ENCODE data around the gene LGALS14. TPM values are rescaled to one million over a fixed set of nuclear protein-coding genes. Genes with fewer than 3 reads are reported as not detected.
A peak's percentile ranks its signal among the peaks of the same experiment; 100 is the strongest.
"Not testable (repeated sequence)": the region's sequence is repeated elsewhere in the genome, so short reads cannot be mapped to it uniquely, and the experiment has no call there.

Gene LGALS14
- total RNA-seq: not detected in 2 replicates

DNA sequence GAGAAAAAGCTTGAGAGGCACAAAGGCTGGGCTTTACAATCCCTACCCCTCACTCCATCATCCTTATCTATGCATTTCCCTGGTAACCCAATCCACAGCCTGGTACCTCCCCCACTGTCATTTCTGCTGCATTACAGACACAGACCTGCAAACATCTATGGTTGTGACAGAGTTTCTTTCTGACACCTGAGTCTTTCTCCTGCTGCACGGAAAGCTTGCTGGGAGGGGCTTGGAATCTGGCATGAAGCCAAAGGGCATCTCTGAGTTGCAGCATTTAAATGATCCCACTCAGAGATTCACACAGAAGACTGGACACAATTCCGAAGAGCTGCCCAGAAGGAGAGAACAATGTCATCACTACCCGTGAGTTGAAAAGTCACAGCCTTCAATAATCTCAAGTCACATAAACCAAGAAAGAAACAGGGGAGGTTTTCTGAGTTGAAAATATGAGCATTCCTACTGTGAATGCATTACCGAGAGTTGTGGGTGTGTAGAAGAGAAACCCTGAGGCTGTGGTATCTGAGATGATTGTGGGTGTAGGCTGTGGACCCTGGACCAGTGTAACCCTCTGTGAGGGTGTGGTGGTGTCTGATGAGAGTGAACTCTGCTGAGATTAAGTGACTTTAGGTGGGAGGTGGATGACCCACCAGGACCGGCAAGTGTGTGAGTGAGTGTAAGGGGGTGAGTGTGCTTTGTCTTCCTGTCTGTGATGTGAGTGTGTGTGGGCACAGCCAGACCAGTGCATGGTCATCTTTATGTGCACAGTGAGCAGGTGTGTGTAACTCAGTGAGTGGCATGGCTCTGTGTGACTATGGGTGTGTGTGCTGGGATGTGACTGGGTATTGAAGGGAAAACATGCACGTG is at the start of gene LGALS14:
LGALS14 (plus strand) TSS at position 301 of the 864 bp plus-strand sequence; CDS start at position 349, 48 bp downstream.
- Mint-ChIP-seq H3K27me3 (no peaks in the 10 kb centered on the region), H3K4me1 (peaks cover 24% of the 10 kb centered on the region), H3K4me3 (peak within 1 kb of the TSS; percentile 26), H3K36me3 (ENCODE audit: low read depth) (peaks cover 8% of the 10 kb centered on the region), H3K9me3 (peaks cover 15% of the 10 kb centered on the region), H3K27ac (peak within 1 kb of the TSS; percentile 87)
- intact Hi-C loops (cut with micrococcal nuclease): loop anchor here (1.0 kb wide), 1 partner anchor 25 kb away; no protein-coding TSS in a partner anchor
- DNase-seq: no peak

DNA sequence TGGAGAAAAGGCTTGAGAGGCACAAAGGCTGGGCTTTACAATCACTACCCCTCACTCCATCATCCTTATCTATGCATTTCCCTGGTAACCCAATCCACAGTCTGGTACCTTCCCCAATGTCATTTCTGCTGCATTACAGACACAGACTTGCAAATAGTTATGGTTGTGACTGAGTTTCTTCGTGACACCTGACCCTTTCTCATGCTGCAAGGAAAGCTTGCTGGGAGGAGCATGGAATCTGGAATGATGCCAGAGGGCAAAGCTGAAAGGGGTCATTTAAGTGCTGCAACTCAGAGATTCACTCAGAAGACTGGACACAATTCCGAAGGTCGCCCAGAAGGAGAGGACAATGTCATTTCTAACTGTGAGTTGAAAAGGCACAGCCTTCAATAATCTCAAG is 48.7 kb upstream of the LGALS14 start, which contains the start of gene LGALS16:
LGALS16 (plus strand) TSS at position 301 of the 400 bp plus-strand sequence; CDS start at position 350, 49 bp downstream.
- no peak within 1 kb of the TSS for H3K27ac Mint-ChIP-seq
- no peak within 1 kb of the TSS for H3K4me3 Mint-ChIP-seq
- H3K9me3 Mint-ChIP-seq: no peaks in the 10 kb centered on the region
- intact Hi-C loops (cut with micrococcal nuclease): no loop called here
- peaks cover 43% of the 10 kb centered on the region for H3K27me3 Mint-ChIP-seq
- no peaks in the 10 kb centered on the region for H3K4me1 Mint-ChIP-seq
- no peaks in the 10 kb centered on the region for H3K36me3 Mint-ChIP-seq (ENCODE audit: low read depth)
- no peak for DNase-seq

- H3K27me3 Mint-ChIP-seq: peaks cover 14% of the 10 kb centered on the region
- H3K36me3 Mint-ChIP-seq (ENCODE audit: low read depth): no peaks in the 10 kb centered on the region
- H3K4me3 Mint-ChIP-seq: no peak overlapping the region
- intact Hi-C loops (cut with micrococcal nuclease): no loop called here
- H3K4me1 Mint-ChIP-seq: no peaks in the 10 kb centered on the region
- H3K9me3 Mint-ChIP-seq: peaks cover under 1% of the 10 kb centered on the region
- no peak for DNase-seq
- no peak overlapping the region for H3K27ac Mint-ChIP-seq
Observed at GRCh38 chr19:39659791-39660190, 44.5 kb upstream of the LGALS14 start.

DNA sequence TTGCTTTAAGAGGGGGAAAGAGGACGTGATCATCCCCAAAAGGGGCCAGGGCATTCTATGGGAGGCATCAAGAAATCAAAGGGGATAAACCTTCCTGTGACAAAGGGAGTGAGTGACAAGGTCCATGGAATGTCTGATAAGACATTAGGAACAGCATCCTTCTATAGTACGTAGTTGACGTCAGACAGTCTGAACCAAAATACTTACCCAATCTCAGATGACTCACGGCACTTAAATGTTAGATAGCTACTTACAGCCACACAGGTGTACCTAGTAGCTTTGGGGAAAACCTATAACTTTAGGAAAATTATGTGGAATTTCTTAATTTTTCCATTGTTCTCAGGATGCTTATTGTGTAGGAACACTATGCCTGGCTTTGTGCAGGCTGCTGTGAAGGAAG is 43.6 kb upstream of the LGALS14 start:
- Mint-ChIP-seq H3K36me3 (ENCODE audit: low read depth) (no peaks in the 10 kb centered on the region), H3K4me3 (no peak overlapping the region), H3K9me3 (peaks cover 9% of the 10 kb centered on the region), H3K4me1 (no peaks in the 10 kb centered on the region), H3K27ac (no peak overlapping the region), H3K27me3 (peaks cover 10% of the 10 kb centered on the region)
- intact Hi-C loops (cut with micrococcal nuclease): no loop called here
- DNase-seq: no peak

GRCh38 chr19:39661565-39661964 is 42.7 kb upstream of the LGALS14 start:
- Mint-ChIP-seq H3K4me3 (no peak overlapping the region), H3K36me3 (ENCODE audit: low read depth) (no peaks in the 10 kb centered on the region), H3K27ac (no peak overlapping the region), H3K27me3 (peaks cover 4% of the 10 kb centered on the region), H3K9me3 (peaks cover 11% of the 10 kb centered on the region), H3K4me1 (no peaks in the 10 kb centered on the region)
- no peak for DNase-seq
- intact Hi-C loops (cut with micrococcal nuclease): no loop called here

- intact Hi-C loops (cut with micrococcal nuclease); H3K9me3 Mint-ChIP-seq; H3K36me3 Mint-ChIP-seq (ENCODE audit: low read depth); H3K27ac Mint-ChIP-seq; DNase-seq; H3K4me3 Mint-ChIP-seq: not testable (repeated sequence)
- H3K4me1 Mint-ChIP-seq: peaks cover 13% of the 10 kb centered on the region
- peaks cover 14% of the 10 kb centered on the region for H3K27me3 Mint-ChIP-seq
Observed at GRCh38 chr19:39669860-39670259, 34.4 kb upstream of the LGALS14 start.

GRCh38 chr19:39670998-39671397 is 33.3 kb upstream of the LGALS14 start:
- Mint-ChIP-seq H3K4me1 (peaks cover 21% of the 10 kb centered on the region), H3K27me3 (peaks cover 14% of the 10 kb centered on the region), H3K9me3 (no peaks in the 10 kb centered on the region), H3K4me3 (no peak overlapping the region), H3K36me3 (ENCODE audit: low read depth) (no peaks in the 10 kb centered on the region), H3K27ac (no peak overlapping the region)
- DNase-seq: no peak
- intact Hi-C loops (cut with micrococcal nuclease): no loop called here

DNA sequence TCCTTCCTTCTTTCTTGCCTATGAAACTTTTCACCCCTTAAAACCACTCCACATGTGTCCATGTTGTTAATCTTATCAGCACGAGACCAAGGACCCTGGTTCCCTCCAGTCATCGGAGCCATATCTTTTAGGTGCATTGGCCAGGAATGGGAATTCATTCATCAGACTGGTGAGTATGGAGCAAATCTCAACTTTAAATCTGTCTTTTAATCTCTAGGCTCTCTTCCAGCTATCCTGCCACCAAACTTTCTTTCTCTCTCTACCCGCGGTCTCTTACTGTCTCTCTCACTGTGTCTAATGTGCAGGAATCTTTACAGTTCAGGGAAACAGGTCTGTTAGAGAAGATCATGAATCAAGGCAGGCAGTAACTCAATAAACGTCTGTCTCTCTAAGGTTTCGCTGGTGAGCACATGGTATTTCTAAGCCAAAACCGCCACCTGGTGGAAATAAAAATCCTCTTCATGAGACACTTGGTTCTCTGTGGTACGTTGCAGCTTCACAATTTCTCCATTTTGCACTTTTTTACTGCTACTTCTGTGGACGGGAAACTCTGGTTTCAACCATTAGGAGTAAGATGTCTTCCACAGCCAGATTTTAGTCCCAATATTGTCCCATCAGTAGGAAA is 32.4 kb upstream of the LGALS14 start:
- Mint-ChIP-seq H3K4me3 (no peak overlapping the region), H3K4me1 (peaks cover 25% of the 10 kb centered on the region), H3K27ac (no peak overlapping the region), H3K9me3 (no peaks in the 10 kb centered on the region), H3K27me3 (peaks cover 14% of the 10 kb centered on the region), H3K36me3 (ENCODE audit: low read depth) (no peaks in the 10 kb centered on the region)
- peak; percentile 88 for DNase-seq
- intact Hi-C loops (cut with micrococcal nuclease): loop anchor here (1.0 kb wide), 2 partner anchors 121 to 232 kb away; no protein-coding TSS in a partner anchor

GRCh38 chr19:39672473-39672872 is 31.8 kb upstream of the LGALS14 start:
- Mint-ChIP-seq H3K36me3 (ENCODE audit: low read depth) (no peaks in the 10 kb centered on the region), H3K27me3 (peaks cover 11% of the 10 kb centered on the region), H3K27ac (no peak overlapping the region), H3K4me1 (peaks cover 25% of the 10 kb centered on the region), H3K4me3 (no peak overlapping the region), H3K9me3 (no peaks in the 10 kb centered on the region)
- intact Hi-C loops (cut with micrococcal nuclease): loop anchor here (1.0 kb wide), 2 partner anchors 121 to 232 kb away; no protein-coding TSS in a partner anchor
- DNase-seq: peak; percentile 51

GRCh38 chr19:39673862-39674261 is 30.4 kb upstream of the LGALS14 start:
- H3K27ac Mint-ChIP-seq; H3K9me3 Mint-ChIP-seq; intact Hi-C loops (cut with micrococcal nuclease); H3K27me3 Mint-ChIP-seq; H3K4me3 Mint-ChIP-seq; H3K36me3 Mint-ChIP-seq (ENCODE audit: low read depth): not testable (repeated sequence)
- H3K4me1 Mint-ChIP-seq: peaks cover 36% of the 10 kb centered on the region
- DNase-seq: peak; percentile 62

DNA sequence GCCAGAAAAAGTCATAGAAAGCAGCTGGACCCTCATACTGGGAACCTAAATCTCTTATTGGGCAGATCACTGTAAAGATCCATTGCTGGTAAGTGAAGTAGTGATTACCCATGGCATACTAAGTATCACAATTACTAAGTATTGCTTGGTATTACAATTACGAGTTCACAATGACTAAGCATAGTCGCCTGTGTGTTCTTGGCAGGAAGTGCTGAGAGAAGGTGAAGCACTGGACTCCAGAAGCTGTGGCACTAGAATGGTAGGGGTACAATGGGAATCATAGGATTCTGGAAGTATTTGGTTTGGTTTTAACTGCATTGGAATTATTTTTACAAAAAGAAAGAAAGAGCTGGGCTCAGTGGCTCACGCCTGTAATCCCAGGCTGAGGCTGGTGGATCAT is 28.3 kb upstream of the LGALS14 start:
- no peaks in the 10 kb centered on the region for H3K9me3 Mint-ChIP-seq
- DNase-seq: peak; percentile 62
- H3K4me1 Mint-ChIP-seq: peaks cover 55% of the 10 kb centered on the region
- H3K36me3 Mint-ChIP-seq (ENCODE audit: low read depth): no peaks in the 10 kb centered on the region
- intact Hi-C loops (cut with micrococcal nuclease): loop anchor here (5.0 kb wide), 3 partner anchors 61 to 171 kb away; partner anchors contain the start of genes CLC, EID2 and FBL
- peak overlapping the region; percentile 12 for H3K4me3 Mint-ChIP-seq
- H3K27me3 Mint-ChIP-seq: peaks cover 4% of the 10 kb centered on the region
- H3K27ac Mint-ChIP-seq: peak overlapping the region; percentile 60

GRCh38 chr19:39677961-39678889 is 26.1 kb upstream of the LGALS14 start:
- H3K36me3 Mint-ChIP-seq (ENCODE audit: low read depth): peaks cover 2% of the 10 kb centered on the region
- peak; percentile 61 for DNase-seq
- H3K4me1 Mint-ChIP-seq: peaks cover 45% of the 10 kb centered on the region
- no peaks in the 10 kb centered on the region for H3K27me3 Mint-ChIP-seq
- H3K27ac Mint-ChIP-seq: peak overlapping the region; percentile 80
- H3K4me3 Mint-ChIP-seq: peak overlapping the region; percentile 76
- intact Hi-C loops (cut with micrococcal nuclease): loop anchor here (2.0 to 5.0 kb wide), 5 partner anchors 59 to 231 kb away; partner anchors contain the start of genes CLC, EID2 and FBL
- no peaks in the 10 kb centered on the region for H3K9me3 Mint-ChIP-seq

All from activated CD4-positive, alpha-beta T cell treated with anti-CD3 and anti-CD28 coated beads, Interleukin-2, amount 10 ng/mL, durations not matched to agents 24 days and 14 days (primary cell).